Measurements from ENCODE around the gene CFAP46.
A peak's percentile ranks its signal among the peaks of the same experiment; 100 is the strongest.

Gene CFAP46

GRCh38 chr10:132879408-132880127, 62.8 kb downstream of the CFAP46 start:
- no peak for DNase-seq

- DNase-seq = no peak
These were observed 63.5 kb downstream of the CFAP46 start for GRCh38 chr10:132878730-132879407.

- no peak for DNase-seq
These were observed 64.2 kb downstream of the CFAP46 start for GRCh38 chr10:132878091-132878729.

- no peak for DNase-seq
These were observed 64.9 kb downstream of the CFAP46 start for GRCh38 chr10:132877473-132877872.

DNA sequence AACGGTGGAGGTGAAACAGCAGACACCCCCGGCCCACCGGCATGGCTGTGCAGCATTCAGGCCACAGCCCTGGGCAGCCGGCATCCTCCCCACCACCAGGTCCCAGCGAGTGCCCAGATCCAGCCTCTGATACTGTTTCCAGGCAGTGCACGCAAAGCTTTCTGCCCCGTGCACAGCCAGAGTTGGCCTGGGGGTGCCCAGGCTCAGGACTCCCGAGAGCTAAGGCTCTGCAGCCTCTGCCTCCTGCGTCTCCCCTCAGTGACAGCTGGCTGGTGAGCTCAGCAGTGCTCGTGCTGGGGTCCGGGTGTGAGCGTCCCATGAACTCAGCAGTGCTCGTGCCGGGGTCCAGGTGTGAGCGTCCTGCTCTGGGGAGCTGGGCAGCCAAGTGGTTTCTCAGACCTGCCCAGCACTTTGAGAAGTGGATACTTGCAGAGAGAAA, 65.4 kb downstream of the CFAP46 start:
- DNase-seq = no peak

GRCh38 chr10:132876131-132876860, 66.1 kb downstream of the CFAP46 start:
- no peak for DNase-seq

GRCh38 chr10:132875435-132875834, 66.9 kb downstream of the CFAP46 start:
- DNase-seq = no peak

GRCh38 chr10:132873395-132873794, 69.0 kb downstream of the CFAP46 start:
- no peak for DNase-seq

DNA sequence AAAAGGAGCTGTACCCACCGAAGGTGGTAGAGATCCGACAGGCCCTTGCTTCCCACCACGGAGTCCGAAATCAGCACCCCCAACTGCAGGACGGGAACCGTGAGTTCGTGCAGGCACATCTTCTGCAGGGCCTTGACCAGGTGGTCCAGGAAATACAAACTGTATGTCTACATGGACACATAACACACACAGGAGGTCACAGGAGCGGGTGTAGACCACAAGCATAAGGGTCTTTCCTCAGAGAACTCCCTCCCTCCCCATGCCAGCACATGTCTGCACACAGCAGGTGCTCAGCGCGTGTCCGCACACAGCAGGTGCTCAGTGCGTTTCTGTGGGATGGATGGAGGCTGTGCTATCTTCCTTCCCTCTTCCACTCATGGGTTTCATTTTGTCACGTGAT, 69.7 kb downstream of the CFAP46 start:
- no peak for DNase-seq

DNA sequence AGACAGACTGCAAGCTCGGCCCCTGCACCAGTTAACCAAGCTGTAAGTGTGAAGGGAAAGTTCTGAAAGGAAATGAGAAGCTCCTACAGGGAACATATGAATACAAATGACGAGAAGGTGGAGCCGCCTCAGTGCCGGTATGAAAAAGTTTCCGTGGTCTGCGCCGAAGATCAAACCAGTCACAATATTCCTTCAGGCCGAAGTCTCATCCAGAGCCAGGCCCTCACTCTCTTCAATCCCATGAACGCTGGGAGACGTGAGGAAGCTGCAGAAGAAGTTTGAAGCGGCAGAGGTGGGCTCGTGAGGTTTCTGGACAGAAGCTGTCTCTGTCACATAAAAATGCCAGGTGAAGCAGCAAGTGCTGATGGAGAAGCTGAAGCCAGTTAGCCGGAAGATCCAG, 71.9 kb downstream of the CFAP46 start:
- no peak for DNase-seq

- DNase-seq = peak in 1 of 2 experiments; percentile 0
These were observed 72.7 kb downstream of the CFAP46 start for GRCh38 chr10:132869621-132870020.

DNA sequence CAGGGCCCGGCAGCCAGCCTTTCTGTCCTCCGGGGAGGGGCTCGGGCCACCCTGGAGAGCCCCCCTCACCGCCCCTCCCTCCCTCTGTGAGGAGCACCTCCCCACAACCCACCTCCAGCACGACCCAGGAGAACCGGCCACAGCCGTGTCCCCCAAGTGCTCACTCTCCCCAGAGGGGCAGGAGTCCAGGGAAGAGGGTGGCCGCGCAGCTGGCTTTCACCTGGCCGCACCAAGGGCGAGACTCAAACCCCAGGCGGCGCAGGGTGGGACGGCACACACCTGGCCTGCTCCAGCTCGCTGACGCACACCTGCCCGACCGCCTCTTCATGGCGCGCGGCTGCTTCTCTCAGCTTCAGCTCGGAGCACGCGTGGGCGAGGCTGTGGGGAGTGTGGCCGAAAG, 73.4 kb downstream of the CFAP46 start:
- DNase-seq = no peak

- no peak for DNase-seq
These were observed 74.3 kb downstream of the CFAP46 start for GRCh38 chr10:132867801-132868644.

- DNase-seq = no peak
These were observed 75.6 kb downstream of the CFAP46 start for GRCh38 chr10:132866601-132867381.

- no peak for DNase-seq
These were observed 76.3 kb downstream of the CFAP46 start for GRCh38 chr10:132865851-132866600.

DNA sequence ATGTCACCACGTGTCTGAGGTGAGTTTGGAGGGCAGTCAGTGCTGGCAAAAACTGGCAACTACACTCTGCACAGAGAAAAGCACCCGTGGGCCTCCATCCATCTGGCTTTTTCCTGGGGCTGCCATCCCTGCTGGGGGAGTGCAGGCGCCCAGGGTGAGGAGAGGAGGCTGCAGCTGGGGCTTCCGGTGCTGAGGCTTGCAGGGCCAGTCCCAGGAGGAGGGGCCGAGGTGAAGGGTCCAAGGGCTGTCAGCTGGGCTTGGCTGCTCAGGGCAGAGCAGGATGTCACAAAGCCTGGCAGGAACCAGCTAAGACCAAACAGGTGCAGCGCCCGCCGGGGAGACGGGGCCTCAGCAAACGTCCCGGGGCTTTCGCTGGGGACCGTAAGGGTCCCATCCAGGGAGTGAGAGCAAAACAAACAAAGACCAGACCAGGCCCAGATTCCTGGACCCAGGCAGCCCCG, 77.2 kb downstream of the CFAP46 start:
- DNase-seq = no peak

- DNase-seq = no peak
These were observed 79.6 kb downstream of the CFAP46 start for GRCh38 chr10:132862485-132863420.

DNA sequence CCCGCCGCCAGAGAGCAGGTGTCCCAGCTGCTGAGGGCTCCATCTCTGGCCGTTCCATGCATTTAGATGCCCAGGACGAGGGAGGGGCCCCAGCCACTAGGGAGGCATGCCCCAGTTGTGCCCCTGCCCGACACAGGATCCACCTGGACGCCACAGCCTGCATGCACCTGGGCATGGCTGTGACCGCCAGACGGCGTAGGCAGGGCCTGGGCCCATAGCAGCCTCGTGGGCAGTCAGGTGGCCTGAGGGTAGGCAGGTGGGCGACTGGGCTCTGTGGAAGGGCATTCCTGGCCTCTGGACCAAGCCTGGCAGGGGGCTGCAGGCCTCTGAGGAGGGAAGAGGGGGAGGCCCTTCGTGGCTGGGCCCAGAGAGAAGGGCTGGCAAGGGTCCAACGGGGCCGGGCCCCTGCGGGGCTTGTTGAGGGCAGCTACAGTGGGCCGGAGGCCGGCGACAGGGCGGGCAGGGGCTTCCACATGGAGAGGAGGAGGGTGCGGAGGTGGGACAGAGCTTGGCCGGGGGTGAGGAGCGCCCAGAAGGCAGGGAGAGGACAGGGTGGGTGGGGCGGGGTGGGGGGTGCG, 80.4 kb downstream of the CFAP46 start:
- DNase-seq = no peak

- no peak for DNase-seq
These were observed 81.2 kb downstream of the CFAP46 start for GRCh38 chr10:132861116-132861691.

Measured in stimulated activated CD4-positive, alpha-beta T cell treated with anti-CD3 and anti-CD28 coated beads, Interleukin-4, amount 100 ng/mL, for 4 hours (primary cell).